ENCODE data around the gene IVNS1ABP. TPM values are rescaled to one million over a fixed set of nuclear protein-coding genes. Genes with fewer than 3 reads are reported as not detected.
A peak's percentile ranks its signal among the peaks of the same experiment; 100 is the strongest.

Gene IVNS1ABP
- total and polyA plus RNA-seq, 2 donors (not counting 3 experiments of a cell fraction or from before 2014, with no cell fraction given) = 26.3 to 81.6 TPM

DNA sequence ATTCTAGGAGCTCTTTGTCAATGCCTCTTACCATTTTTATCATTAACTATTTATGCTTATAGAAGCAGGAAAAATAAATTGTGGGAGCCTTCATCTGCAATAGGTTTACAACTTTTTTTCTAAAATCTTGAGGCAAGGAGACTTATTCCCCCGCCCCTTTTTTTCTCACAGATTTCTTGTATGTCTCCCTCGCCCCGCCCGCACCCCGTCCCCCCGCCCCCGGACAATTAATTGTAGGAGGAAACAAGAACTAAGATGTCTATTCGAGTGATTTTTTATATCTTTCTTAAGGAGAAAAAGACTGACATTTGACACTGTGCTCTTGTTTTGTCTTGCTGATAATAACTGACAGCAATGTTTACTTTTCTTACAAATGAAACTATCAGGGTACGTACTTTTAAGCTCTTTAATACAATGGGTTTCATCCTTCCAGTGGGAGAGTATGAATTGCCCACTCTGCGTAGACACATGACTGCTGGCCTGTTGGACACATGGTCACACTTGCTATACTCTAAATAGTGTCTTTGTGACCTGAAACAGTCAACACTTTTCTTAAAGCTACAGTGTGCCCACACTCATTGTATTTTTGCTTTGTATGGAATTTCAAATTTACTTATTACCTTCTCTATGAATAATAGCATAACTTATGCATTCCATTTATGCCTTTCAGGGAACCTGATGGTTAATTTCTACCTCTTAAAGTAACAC is 1.5 kb upstream of the IVNS1ABP start:
- no peak for DNase-seq (ENCODE audit: low read depth, low spot score)
- Histone ChIP-seq H3K27ac (ENCODE audit: insufficient read depth, low read depth, low read length) (no peak overlapping the region), H3K9me3 (replicated peaks; ENCODE audit: control insufficient read depth, insufficient read depth, low read length) (no peaks in the 10 kb centered on the region), H3K4me3 (replicated peaks in 1 of 3; ENCODE audit: insufficient read depth in 1 of 3, low read depth in 1 of 3, low read length in 3 of 3) (no peak overlapping the region), H3K36me3 (ENCODE audit: control insufficient read depth in 2 of 2, extremely low read depth in 1 of 2, insufficient read depth in 2 of 2, low read length in 2 of 2) (no peaks in the 10 kb centered on the region), H2AFZ (ENCODE audit: low read depth, low read length) (peak overlapping the region; percentile 89), H3K9ac (replicated peaks; ENCODE audit: extremely low read depth, insufficient read depth, low read length) (no peak overlapping the region), H4K20me1 (replicated peaks; ENCODE audit: control insufficient read depth, extremely low read depth, insufficient read depth, low read length) (peaks cover 15% of the 10 kb centered on the region), H3K27me3 (ENCODE audit: control insufficient read depth in 2 of 2, insufficient read depth in 2 of 2, low read length in 2 of 2) (no peaks in the 10 kb centered on the region), H3K4me2 (ENCODE audit: insufficient read depth, low read length) (peak overlapping the region; percentile 60), H3K79me2 (ENCODE audit: control insufficient read depth, insufficient read depth, low read length) (peaks cover 34% of the 10 kb centered on the region), H3K4me1 (ENCODE audit: control insufficient read depth, extremely low read depth, insufficient read depth, low read length) (peaks cover 24% of the 10 kb centered on the region), H3K9me1 (replicated peaks; ENCODE audit: control insufficient read depth, extremely low read depth, insufficient read depth, low read length) (no peaks in the 10 kb centered on the region)
- TF ChIP-seq, protein P1, sequence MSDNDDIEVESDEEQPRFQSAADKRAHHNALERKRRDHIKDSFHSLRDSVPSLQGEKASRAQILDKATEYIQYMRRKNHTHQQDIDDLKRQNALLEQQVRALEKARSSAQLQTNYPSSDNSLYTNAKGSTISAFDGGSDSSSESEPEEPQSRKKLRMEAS (IDR thresholded peaks at IDR 0.05; ENCODE audit: insufficient read depth, insufficient read length) = no peak
- no peak for TF ChIP-seq POLR2AphosphoS5 (IDR thresholded peaks at IDR 0.05; ENCODE audit: insufficient read depth, low read depth, low read length)
- no peak for TF ChIP-seq FOS (IDR thresholded peaks at IDR 0.05; ENCODE audit: borderline replicate concordance, insufficient read depth, low read length)
- no peak for TF ChIP-seq JUN (IDR thresholded peaks at IDR 0.05; ENCODE audit: borderline replicate concordance, insufficient read depth, insufficient read length, low read depth)
- TF ChIP-seq MYC (IDR thresholded peaks at IDR 0.05; ENCODE audit: low read depth, low read length) = no peak
- no peak for TF ChIP-seq EZH2 (IDR thresholded peaks at IDR 0.05; ENCODE audit: borderline replicate concordance, low read depth, low read length, severe bottlenecking)
- no peak for TF ChIP-seq GATA2 (IDR thresholded peaks at IDR 0.05; ENCODE audit: insufficient read depth, insufficient read length, low read depth, low read length)
- TF ChIP-seq, protein P2, sequence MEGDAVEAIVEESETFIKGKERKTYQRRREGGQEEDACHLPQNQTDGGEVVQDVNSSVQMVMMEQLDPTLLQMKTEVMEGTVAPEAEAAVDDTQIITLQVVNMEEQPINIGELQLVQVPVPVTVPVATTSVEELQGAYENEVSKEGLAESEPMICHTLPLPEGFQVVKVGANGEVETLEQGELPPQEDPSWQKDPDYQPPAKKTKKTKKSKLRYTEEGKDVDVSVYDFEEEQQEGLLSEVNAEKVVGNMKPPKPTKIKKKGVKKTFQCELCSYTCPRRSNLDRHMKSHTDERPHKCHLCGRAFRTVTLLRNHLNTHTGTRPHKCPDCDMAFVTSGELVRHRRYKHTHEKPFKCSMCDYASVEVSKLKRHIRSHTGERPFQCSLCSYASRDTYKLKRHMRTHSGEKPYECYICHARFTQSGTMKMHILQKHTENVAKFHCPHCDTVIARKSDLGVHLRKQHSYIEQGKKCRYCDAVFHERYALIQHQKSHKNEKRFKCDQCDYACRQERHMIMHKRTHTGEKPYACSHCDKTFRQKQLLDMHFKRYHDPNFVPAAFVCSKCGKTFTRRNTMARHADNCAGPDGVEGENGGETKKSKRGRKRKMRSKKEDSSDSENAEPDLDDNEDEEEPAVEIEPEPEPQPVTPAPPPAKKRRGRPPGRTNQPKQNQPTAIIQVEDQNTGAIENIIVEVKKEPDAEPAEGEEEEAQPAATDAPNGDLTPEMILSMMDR (IDR thresholded peaks at IDR 0.05; ENCODE audit: extremely low read depth in 1 of 2, insufficient read depth in 1 of 2, low read depth in 1 of 2, low read length in 2 of 2) = no peak
- TF ChIP-seq POLR2A (IDR thresholded peaks at IDR 0.05; ENCODE audit: low read depth, low read length) = no peak
- FAIRE-seq = no peak
- intact Hi-C loops (cut with micrococcal nuclease) (loop anchor here (5.0 kb wide), 2 partner anchors 134 to 511 kb away; no protein-coding TSS in a partner anchor), dilution Hi-C loops (cut with MboI; ENCODE audit: extremely low pct_ligation_motif_present, low sequenced_read_pairs) (no loop called here)
- no TSS peak for BruUV-seq (replicated peaks)
- ChIA-PET CTCF (interaction anchor here (0.9 to 5.1 kb wide), 8 partner anchors 55 to 361 kb away, joined by 3 to 38 read pairs (median 4); no protein-coding TSS in a partner anchor), POLR2A (no interaction called here)

Data from endothelial cell of umbilical vein (primary cell).